K562 (cell line): ENCODE measurements around the gene COPS8. TPM values are rescaled to one million over a fixed set of nuclear protein-coding genes. Genes with fewer than 3 reads are reported as not detected.
A peak's percentile ranks its signal among the peaks of the same experiment; 100 is the strongest.

Experiments
- ATAC-seq: fragments of 200-7000 bp; cut with Tn5 transposase; 3 replicates; pipeline ENCODE4 v1.9.1; 2020; ENCODE audit warnings: moderate library complexity
- BruUV-seq: library from RNA; stranded (reverse); fragments of 400-500 nt; replicated peaks from 2 replicates; lab custom pipeline; 2021; lab: Mats Ljungman, UMichigan
- CTCF ChIA-PET: fragments of 300-600 bp; formaldehyde crosslinking; extraction: SDS; loops from one replicate; lab custom pipeline; 2021; ENCODE audit warnings: low intra/inter-chr PET ratio; lab: Yijun Ruan, JAX
- POLR2A ChIA-PET: fragments of 300-600, 350-650 bp; sonication (Branson Sonifier 250); formaldehyde crosslinking; extraction: SDS; loops from one replicate; lab custom pipeline; 2021; ENCODE audit warnings: antibody characterized with exemption, inconsistent platforms; lab: Yijun Ruan, JAX
- DNase-seq, 4 experiments: peaks; one replicate each; pipeline versions ENCODE4 v3.0.0 to v3.0.0-alpha.2; 2011 to 2018; ENCODE audit warnings: low spot score in 3 of 4, mixed read lengths in 3 of 4; ENCODE audit errors: extremely low read depth in 1 of 4
- FAIRE-seq: peaks from 2 replicates; lab custom pipeline; 2011; peaks lifted over from hg19 to GRCh38; lab: Jason Lieb, UNC
- H2AFZ ChIP-seq: 2 replicates; pipeline ENCODE4 v1.6.0; 2011; ENCODE audit warnings: low read depth, low read length, control low read depth, inconsistent platforms
- H3K27ac ChIP-seq: fragments of 200-600 bp; 3 replicates; pipeline ENCODE4 v1.8.0; 2011; ENCODE audit warnings: low read depth, mild to moderate bottlenecking, control low read depth, inconsistent platforms, low read length, moderate library complexity, mixed read lengths; ENCODE audit errors: extremely low read depth
- H3K27me3 ChIP-seq, 2 experiments: fragments of 300-600 bp in 1 of 2; 2 replicates in 1 of 2; 3 replicates in 1 of 2; pipeline versions ENCODE4 v1.6.0 to v1.8.0; 2011; ENCODE audit warnings: inconsistent platforms in 2 of 2, low read length in 2 of 2, mild to moderate bottlenecking in 1 of 2, mixed read lengths in 1 of 2, moderate library complexity in 1 of 2; ENCODE audit not compliant: control insufficient read depth in 2 of 2, insufficient read depth in 2 of 2
- H3K36me3 ChIP-seq: fragments of 300-600 bp; 3 replicates; pipeline ENCODE4 v1.8.0; 2011; ENCODE audit warnings: mild to moderate bottlenecking, low read length, inconsistent platforms; ENCODE audit not compliant: control insufficient read depth, insufficient read depth
- H3K4me1 ChIP-seq, 2 experiments: fragments of 200-600 bp in 1 of 2; replicated peaks in 1 of 2; 2 replicates in 1 of 2; 3 replicates in 1 of 2; pipeline versions ENCODE4 v1.5.1 to v1.8.0; 2011; ENCODE audit warnings: inconsistent platforms in 2 of 2, low read length in 2 of 2, mild to moderate bottlenecking in 1 of 2, mixed read lengths in 1 of 2, moderate library complexity in 1 of 2; ENCODE audit not compliant: control insufficient read depth in 2 of 2, insufficient read depth in 2 of 2
- H3K4me2 ChIP-seq: 2 replicates; pipeline ENCODE4 v1.6.1; 2011; ENCODE audit warnings: low read length, control low read depth, inconsistent platforms, mixed read lengths; ENCODE audit not compliant: insufficient read depth
- H3K4me3 ChIP-seq: fragments of 200-600 bp; sonication (generic), shearing (Covaris generic); 2 replicates; pipeline ENCODE4 v1.5.1; 2016; ENCODE audit warnings: control low read depth, inconsistent platforms
- H3K79me2 ChIP-seq: fragments of 200-600 bp; 3 replicates; pipeline ENCODE4 v1.8.0; 2011; ENCODE audit warnings: low read length, inconsistent platforms; ENCODE audit not compliant: control insufficient read depth, insufficient read depth
- H3K9ac ChIP-seq, 2 experiments: 2 replicates each; pipeline versions ENCODE4 v1.6.0 to v1.6.1; 2011; ENCODE audit warnings: low read depth in 2 of 2, low read length in 2 of 2, control low read depth in 1 of 2, inconsistent platforms in 1 of 2, mild to moderate bottlenecking in 1 of 2, mixed read lengths in 1 of 2; ENCODE audit not compliant: insufficient read depth in 1 of 2
- H3K9me1 ChIP-seq: one replicate; pipeline ENCODE4 v1.6.0; 2011; ENCODE audit warnings: inconsistent platforms, mild to moderate bottlenecking, low read length, moderate library complexity; ENCODE audit not compliant: control insufficient read depth, insufficient read depth
- H3K9me3 ChIP-seq: replicated peaks from 2 replicates; pipeline ENCODE4 v1.5.1; 2011; ENCODE audit warnings: low read depth, low read length, inconsistent platforms; ENCODE audit not compliant: control insufficient read depth, insufficient read depth
- H4K20me1 ChIP-seq: replicated peaks from 2 replicates; pipeline ENCODE4 v1.6.1; 2011; ENCODE audit warnings: low read length, inconsistent platforms, mixed read lengths; ENCODE audit not compliant: control insufficient read depth, insufficient read depth
- HNRNPK ChIP-seq: fragments of 200-400 bp; formaldehyde crosslinking; IDR thresholded peaks from one replicate; pipeline ENCODE4 v1.6.1; 2018; ENCODE audit warnings: mild to moderate bottlenecking, low read depth, low read length; ENCODE audit not compliant: poor library complexity, severe bottlenecking
- JUNB ChIP-seq: fragments of 450-650 bp; formaldehyde crosslinking; conservative IDR thresholded peaks from 2 replicates; pipeline ENCODE4 v1.4.0; 2020; ENCODE audit warnings: mild to moderate bottlenecking
- TBP ChIP-seq: optimal IDR thresholded peaks from 2 replicates; pipeline ENCODE3; 2011; ENCODE audit warnings: low read depth, low read length, improper control_type of control experiment
- ZNF431 ChIP-seq: sonication (generic); formaldehyde crosslinking; IDR thresholded peaks from 2 replicates; pipeline ENCODE4 v1.8.0; 2022; ENCODE audit warnings: mild to moderate bottlenecking, missing genetic modification reagents
- WGBS: fragments of 100-300 bp; shearing (Covaris generic); methylation state at CpG from one replicate; pipeline ENCODE4 v1.1.6; 2016; ENCODE audit warnings: low coverage, mixed read lengths; ENCODE audit not compliant: insufficient coverage; ENCODE audit errors: missing lambda C conversion rate; 5-methylcytosine and 5-hydroxymethylcytosine counted together
- in situ Hi-C: fragments of 300-500 bp; cut with MboI; formaldehyde crosslinking; loops from 4 replicates; pipeline ENCODE4 v1.15.0; 2018; ENCODE audit warnings: inconsistent platforms, mixed read lengths
- intact Hi-C: fragments of 100-400 bp; cut with micrococcal nuclease; formaldehyde crosslinking; loops from 2 replicates; pipeline ENCODE4 v1.14.2; 2022
- polyA plus RNA-seq, 8 experiments: library from polyadenylated mRNA; depleted of rRNA in 4 of 8; stranded (reverse) in 5 of 8; unstranded in 3 of 8; fragments of >200 nt; fragmentation: Nextera tagmentation in 2 of 8; fragmentation: Illumina TruSeq in 1 of 8; extraction: Ambion mirVana in 2 of 8; extraction: Trizol in 1 of 8; gene quantifications; 2 replicates each; pipeline versions ENCODE4 v1.2.1 to v1.2.3, GENCODE V29; 2011 to 2014; ENCODE audit warnings: inconsistent platforms in 1 of 8, missing spikeins in 1 of 8
- total RNA-seq, 7 experiments: library from RNA; depleted of rRNA in 6 of 7; stranded (reverse); fragments of >200 nt in 6 of 7; fragmentation: Illumina TruSeq in 2 of 7; extraction: Trizol in 2 of 7; gene quantifications; 2 replicates each; pipeline versions ENCODE4 v1.2.1 to v1.2.3, GENCODE V29; 2011 to 2021; ENCODE audit warnings: low replicate concordance in 1 of 7
- TF ChIP-seq, protein P1 (sequence below): fragments of 250-450 bp; sonication (Bioruptor Pico); IDR thresholded peaks from 2 replicates; pipeline ENCODE4 v1.5.0; 2021
- TF ChIP-seq, protein P2 (sequence below): fragments of 450-650 bp; IDR thresholded peaks from one replicate; pipeline ENCODE4 v1.6.1; 2018; ENCODE audit warnings: mild to moderate bottlenecking, moderate library complexity; ENCODE audit not compliant: partially characterized antibody
- TF ChIP-seq, protein P3 (sequence below): sonication (generic); formaldehyde crosslinking; IDR thresholded peaks from 2 replicates; pipeline ENCODE4 v1.8.0; 2023; ENCODE audit warnings: mild to moderate bottlenecking, missing genetic modification reagents

COPS8 gene
- total and polyA plus RNA-seq, 9 of the 15 experiments (the other 6 are each of a cell fraction or from before 2014, with no cell fraction given) = 28.2 to 97.3 (median 58.9) TPM

DNA sequence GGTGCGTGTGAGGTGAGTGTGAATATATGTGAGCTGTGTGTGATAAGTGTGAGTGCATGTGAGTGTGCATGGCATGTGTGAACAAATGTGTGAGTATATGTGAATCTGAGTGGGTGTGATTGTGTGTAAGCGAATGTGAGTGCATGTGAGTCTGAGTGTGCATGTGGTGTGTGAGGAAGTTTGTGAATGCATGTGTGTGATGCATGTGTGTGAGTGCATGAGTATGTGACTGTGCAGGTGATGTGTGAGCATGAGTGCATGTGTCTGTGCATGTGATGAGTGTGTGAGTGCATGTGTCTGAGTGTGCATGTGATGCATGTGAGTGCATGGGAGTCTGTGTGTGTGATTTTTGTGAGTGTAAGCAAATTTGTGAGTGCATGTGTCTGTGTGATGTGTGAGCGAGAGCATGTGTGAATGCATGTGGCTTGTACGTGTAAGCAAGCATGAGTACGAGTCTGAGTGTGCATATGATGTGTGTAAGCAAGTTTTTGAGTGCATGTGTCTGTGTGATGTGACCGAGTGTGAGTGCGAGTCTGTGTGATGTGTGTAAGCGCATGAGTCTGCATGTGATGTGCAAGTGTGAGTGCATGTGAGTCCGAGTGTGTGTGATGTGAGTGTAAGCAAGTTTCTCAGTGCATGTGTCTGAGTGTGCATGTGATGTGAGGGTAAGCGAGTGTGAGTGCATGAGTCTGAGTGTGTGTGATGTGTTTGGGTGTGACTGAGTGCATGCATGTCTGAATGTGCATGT lies 43.3 kb downstream of the COPS8 start:
- in situ Hi-C loops = loop anchor here (10.0 kb wide), 1 partner anchor 436 kb away; the partner anchor contains the start of gene PRLH
- H3K9me1 ChIP-seq = no peaks in the 10 kb centered on the region
- BruUV-seq = no TSS peak
- WGBS = 6% methylated on average over 10 of the region's 10 CpGs
- CTCF ChIA-PET = no interaction called here
- POLR2A ChIA-PET = no interaction called here
- H3K4me2 ChIP-seq = no peak overlapping the region
- H3K79me2 ChIP-seq = no peaks in the 10 kb centered on the region
- no peak overlapping the region for H2AFZ ChIP-seq
- TF ChIP-seq JUNB (CRISPR knock-in tag) = no peak
- TF ChIP-seq, protein P1, sequence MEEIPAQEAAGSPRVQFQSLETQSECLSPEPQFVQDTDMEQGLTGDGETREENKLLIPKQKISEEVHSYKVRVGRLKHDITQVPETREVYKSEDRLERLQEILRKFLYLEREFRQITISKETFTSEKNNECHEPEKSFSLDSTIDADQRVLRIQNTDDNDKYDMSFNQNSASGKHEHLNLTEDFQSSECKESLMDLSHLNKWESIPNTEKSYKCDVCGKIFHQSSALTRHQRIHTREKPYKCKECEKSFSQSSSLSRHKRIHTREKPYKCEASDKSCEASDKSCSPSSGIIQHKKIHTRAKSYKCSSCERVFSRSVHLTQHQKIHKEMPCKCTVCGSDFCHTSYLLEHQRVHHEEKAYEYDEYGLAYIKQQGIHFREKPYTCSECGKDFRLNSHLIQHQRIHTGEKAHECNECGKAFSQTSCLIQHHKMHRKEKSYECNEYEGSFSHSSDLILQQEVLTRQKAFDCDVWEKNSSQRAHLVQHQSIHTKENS (CRISPR knock-in tag) = no peak
- no peak for TF ChIP-seq TBP
- TF ChIP-seq, protein P2, sequence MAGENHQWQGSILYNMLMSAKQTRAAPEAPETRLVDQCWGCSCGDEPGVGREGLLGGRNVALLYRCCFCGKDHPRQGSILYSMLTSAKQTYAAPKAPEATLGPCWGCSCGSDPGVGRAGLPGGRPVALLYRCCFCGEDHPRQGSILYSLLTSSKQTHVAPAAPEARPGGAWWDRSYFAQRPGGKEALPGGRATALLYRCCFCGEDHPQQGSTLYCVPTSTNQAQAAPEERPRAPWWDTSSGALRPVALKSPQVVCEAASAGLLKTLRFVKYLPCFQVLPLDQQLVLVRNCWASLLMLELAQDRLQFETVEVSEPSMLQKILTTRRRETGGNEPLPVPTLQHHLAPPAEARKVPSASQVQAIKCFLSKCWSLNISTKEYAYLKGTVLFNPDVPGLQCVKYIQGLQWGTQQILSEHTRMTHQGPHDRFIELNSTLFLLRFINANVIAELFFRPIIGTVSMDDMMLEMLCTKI = no peak
- no peak for TF ChIP-seq HNRNPK
- no peak for TF ChIP-seq ZNF431
- TF ChIP-seq, protein P3, sequence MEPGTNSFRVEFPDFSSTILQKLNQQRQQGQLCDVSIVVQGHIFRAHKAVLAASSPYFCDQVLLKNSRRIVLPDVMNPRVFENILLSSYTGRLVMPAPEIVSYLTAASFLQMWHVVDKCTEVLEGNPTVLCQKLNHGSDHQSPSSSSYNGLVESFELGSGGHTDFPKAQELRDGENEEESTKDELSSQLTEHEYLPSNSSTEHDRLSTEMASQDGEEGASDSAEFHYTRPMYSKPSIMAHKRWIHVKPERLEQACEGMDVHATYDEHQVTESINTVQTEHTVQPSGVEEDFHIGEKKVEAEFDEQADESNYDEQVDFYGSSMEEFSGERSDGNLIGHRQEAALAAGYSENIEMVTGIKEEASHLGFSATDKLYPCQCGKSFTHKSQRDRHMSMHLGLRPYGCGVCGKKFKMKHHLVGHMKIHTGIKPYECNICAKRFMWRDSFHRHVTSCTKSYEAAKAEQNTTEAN (CRISPR knock-in tag) = 0 out of 2 replicates have a peak, but pooled peaks have one; percentile 48
- no peak overlapping the region for H3K9ac ChIP-seq
- no peaks in the 10 kb centered on the region; the same call in 2 of the 3 replicates for H3K36me3 ChIP-seq
- FAIRE-seq (no peak), ATAC-seq (no peak), DNase-seq (no peak)
- H3K27ac ChIP-seq = no peak overlapping the region
- no peak overlapping the region for H3K4me3 ChIP-seq
- no peaks in the 10 kb centered on the region; the same call in 1 of the 2 replicates for H3K9me3 ChIP-seq
- intact Hi-C loops = no loop called here
- no peaks in the 10 kb centered on the region for H3K4me1 ChIP-seq
- H4K20me1 ChIP-seq = no peaks in the 10 kb centered on the region
- no peaks in the 10 kb centered on the region; a peak in 2 of 5 replicates for H3K27me3 ChIP-seq
